HL-60 (cell line): Measurements from ENCODE around the gene PPP1R8.

Experiments used
- DNase-seq, 2 experiments: peaks; one replicate each; pipeline ENCODE4 v3.0.0-alpha.2; 2010 to 2020; ENCODE audit warnings: low read depth in 1 of 2, low spot score in 1 of 2
- H3K27ac ChIP-seq: fragments of 250-450 bp; sonication (Bioruptor Pico); replicated peaks from 2 replicates; pipeline ENCODE4 v1.5.1; 2020; ENCODE audit warnings: mild to moderate bottlenecking, moderate library complexity
- H3K27me3 ChIP-seq: fragments of 250-450 bp; sonication (Bioruptor Pico); 2 replicates; pipeline ENCODE4 v1.5.1; 2021; ENCODE audit warnings: mild to moderate bottlenecking, moderate library complexity; ENCODE audit not compliant: insufficient read depth, poor library complexity, severe bottlenecking
- H3K4me3 ChIP-seq: replicated peaks from 2 replicates; pipeline ENCODE4 v1.5.1; 2011; ENCODE audit warnings: mild to moderate bottlenecking, control low read depth, low read length; ENCODE audit not compliant: insufficient read depth
- GABPA ChIP-seq: IDR thresholded peaks from 2 replicates; pipeline ENCODE4 v1.6.1; 2012; ENCODE audit warnings: low read depth
- POLR2AphosphoS5 ChIP-seq: IDR thresholded peaks from 2 replicates; pipeline ENCODE4 v1.6.1; 2012; ENCODE audit warnings: low read depth
- SPI1 ChIP-seq: IDR thresholded peaks from 2 replicates; pipeline ENCODE4 v1.6.1; 2012; ENCODE audit warnings: low read depth, mild to moderate bottlenecking, borderline replicate concordance
- TF ChIP-seq, protein P1 (sequence below): IDR thresholded peaks from 2 replicates; pipeline ENCODE4 v1.6.1; 2012; ENCODE audit warnings: low read depth; ENCODE audit not compliant: insufficient replicate concordance
- TF ChIP-seq, protein P2 (sequence below): IDR thresholded peaks from one replicate; pipeline ENCODE4 v1.5.1; 2011; ENCODE audit warnings: low read length, control low read depth, inconsistent platforms; ENCODE audit not compliant: insufficient read depth

The PPP1R8 gene

DNA sequence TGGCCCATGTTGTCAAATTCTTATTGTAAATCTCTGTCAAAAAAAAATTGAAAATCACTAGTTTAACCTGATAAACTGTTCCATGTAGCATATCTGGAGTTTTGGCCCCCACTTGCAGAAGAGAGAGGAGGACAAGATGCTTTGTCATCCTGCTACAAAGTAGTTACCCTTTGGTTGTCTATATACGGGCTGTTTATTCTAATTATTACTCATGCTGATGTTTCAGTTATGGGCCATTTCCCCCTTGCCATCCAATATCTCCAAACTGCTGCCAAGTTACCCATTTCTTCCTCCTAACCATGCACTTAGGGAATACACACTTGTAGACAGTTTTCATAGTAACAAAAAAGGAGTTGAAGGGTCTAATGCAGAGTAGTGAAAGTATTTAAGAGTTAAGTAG, 35.0 kb upstream of the PPP1R8 start:
- H3K4me3 ChIP-seq: no peak overlapping the region
- H3K27ac ChIP-seq: no peak overlapping the region
- H3K27me3 ChIP-seq: no peaks in the 10 kb centered on the region
- TF ChIP-seq, protein P1, sequence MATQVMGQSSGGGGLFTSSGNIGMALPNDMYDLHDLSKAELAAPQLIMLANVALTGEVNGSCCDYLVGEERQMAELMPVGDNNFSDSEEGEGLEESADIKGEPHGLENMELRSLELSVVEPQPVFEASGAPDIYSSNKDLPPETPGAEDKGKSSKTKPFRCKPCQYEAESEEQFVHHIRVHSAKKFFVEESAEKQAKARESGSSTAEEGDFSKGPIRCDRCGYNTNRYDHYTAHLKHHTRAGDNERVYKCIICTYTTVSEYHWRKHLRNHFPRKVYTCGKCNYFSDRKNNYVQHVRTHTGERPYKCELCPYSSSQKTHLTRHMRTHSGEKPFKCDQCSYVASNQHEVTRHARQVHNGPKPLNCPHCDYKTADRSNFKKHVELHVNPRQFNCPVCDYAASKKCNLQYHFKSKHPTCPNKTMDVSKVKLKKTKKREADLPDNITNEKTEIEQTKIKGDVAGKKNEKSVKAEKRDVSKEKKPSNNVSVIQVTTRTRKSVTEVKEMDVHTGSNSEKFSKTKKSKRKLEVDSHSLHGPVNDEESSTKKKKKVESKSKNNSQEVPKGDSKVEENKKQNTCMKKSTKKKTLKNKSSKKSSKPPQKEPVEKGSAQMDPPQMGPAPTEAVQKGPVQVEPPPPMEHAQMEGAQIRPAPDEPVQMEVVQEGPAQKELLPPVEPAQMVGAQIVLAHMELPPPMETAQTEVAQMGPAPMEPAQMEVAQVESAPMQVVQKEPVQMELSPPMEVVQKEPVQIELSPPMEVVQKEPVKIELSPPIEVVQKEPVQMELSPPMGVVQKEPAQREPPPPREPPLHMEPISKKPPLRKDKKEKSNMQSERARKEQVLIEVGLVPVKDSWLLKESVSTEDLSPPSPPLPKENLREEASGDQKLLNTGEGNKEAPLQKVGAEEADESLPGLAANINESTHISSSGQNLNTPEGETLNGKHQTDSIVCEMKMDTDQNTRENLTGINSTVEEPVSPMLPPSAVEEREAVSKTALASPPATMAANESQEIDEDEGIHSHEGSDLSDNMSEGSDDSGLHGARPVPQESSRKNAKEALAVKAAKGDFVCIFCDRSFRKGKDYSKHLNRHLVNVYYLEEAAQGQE: no peak
- TF ChIP-seq GABPA (no peak), SPI1 (no peak), POLR2AphosphoS5 (no peak)
- TF ChIP-seq, protein P2, sequence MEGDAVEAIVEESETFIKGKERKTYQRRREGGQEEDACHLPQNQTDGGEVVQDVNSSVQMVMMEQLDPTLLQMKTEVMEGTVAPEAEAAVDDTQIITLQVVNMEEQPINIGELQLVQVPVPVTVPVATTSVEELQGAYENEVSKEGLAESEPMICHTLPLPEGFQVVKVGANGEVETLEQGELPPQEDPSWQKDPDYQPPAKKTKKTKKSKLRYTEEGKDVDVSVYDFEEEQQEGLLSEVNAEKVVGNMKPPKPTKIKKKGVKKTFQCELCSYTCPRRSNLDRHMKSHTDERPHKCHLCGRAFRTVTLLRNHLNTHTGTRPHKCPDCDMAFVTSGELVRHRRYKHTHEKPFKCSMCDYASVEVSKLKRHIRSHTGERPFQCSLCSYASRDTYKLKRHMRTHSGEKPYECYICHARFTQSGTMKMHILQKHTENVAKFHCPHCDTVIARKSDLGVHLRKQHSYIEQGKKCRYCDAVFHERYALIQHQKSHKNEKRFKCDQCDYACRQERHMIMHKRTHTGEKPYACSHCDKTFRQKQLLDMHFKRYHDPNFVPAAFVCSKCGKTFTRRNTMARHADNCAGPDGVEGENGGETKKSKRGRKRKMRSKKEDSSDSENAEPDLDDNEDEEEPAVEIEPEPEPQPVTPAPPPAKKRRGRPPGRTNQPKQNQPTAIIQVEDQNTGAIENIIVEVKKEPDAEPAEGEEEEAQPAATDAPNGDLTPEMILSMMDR: no peak
- DNase-seq: no peak

GRCh38 chr1:27804791-27805190, 25.8 kb upstream of the PPP1R8 start:
- DNase-seq: no peak
- no peak overlapping the region for H3K4me3 ChIP-seq
- H3K27me3 ChIP-seq: no peaks in the 10 kb centered on the region
- H3K27ac ChIP-seq: no peak overlapping the region
- TF ChIP-seq SPI1 (no peak), POLR2AphosphoS5 (no peak), GABPA (no peak)
- TF ChIP-seq, protein P1: no peak
- TF ChIP-seq, protein P2: no peak

- TF ChIP-seq, protein P1: no peak
- TF ChIP-seq GABPA: no peak
- TF ChIP-seq POLR2AphosphoS5: no peak
- TF ChIP-seq, protein P2: no peak
- no peak for TF ChIP-seq SPI1
- Histone ChIP-seq H3K27ac (no peak overlapping the region), H3K4me3 (no peak overlapping the region), H3K27me3 (no peaks in the 10 kb centered on the region)
- no peak for DNase-seq
These were observed 23.8 kb upstream of the PPP1R8 start for GRCh38 chr1:27806758-27807157.
